Esophagus squamous epithelium (tissue), 4 donors: Measurements from ENCODE around the gene RAB5B.

Experiments
- CTCF ChIP-seq, 6 experiments: fragments of 450-650 bp in 4 of 6; fragments of 200-600 bp in 2 of 6; sonication (generic) in 2 of 6; IDR thresholded peaks; one replicate each; pipeline ENCODE4 v1.5.1; 2016 to 2019; ENCODE audit warnings: antibody characterized with exemption in 6 of 6, mild to moderate bottlenecking in 4 of 6, moderate library complexity in 4 of 6
- POLR2A ChIP-seq, 4 donors: fragments of 450-650 bp; IDR thresholded peaks; one replicate each; pipeline ENCODE4 v1.6.1; 2017; ENCODE audit warnings: antibody characterized with exemption in 4 of 4, mild to moderate bottlenecking in 4 of 4, moderate library complexity in 3 of 4

GRCh38 chr12:56029666-56030293, 55.9 kb downstream of the RAB5B start:
- TF ChIP-seq CTCF (IDR thresholded peaks at IDR 0.05) (peak; percentile 42 to 71 (median 64)), POLR2A (IDR thresholded peaks at IDR 0.05) (no peak)
